ENCODE results near the gene SYNE2.
"Not testable (repeated sequence)": the region's sequence is repeated elsewhere in the genome, so short reads cannot be mapped to it uniquely, and the experiment has no call there.

Gene SYNE2

GRCh38 chr14:63867933-63868921 is 15.4 kb downstream of the SYNE2 start:
- Histone ChIP-seq H3K9me3 (replicated peaks in 1 of 11) (no peaks in the 10 kb centered on the region), H3K4me1 (peaks cover 21 to 44% (median 31%) of the 10 kb centered on the region in 10 experiments), H3K4me2 (peak overlapping the region in 7 of 11 experiments; percentile 10 to 44 (median 24); a peak in 8 of 22 replicates), H3K27ac (no peak overlapping the region), H4K20me1 (no peaks in the 10 kb centered on the region; a peak in 1 of 22 replicates), H3K27me3 (no peaks in the 10 kb centered on the region), H3K36me3 (no peaks in the 10 kb centered on the region), H3K4me3 (no peak overlapping the region), H3K9ac (no peak overlapping the region)
- no peak for TF ChIP-seq Cebpa-rat (IDR thresholded peaks at IDR 0.05)

- not testable (repeated sequence) for H4K20me1 ChIP-seq; H3K27me3 ChIP-seq; H3K36me3 ChIP-seq; H3K27ac ChIP-seq; H3K4me3 ChIP-seq; H3K9me3 ChIP-seq (replicated peaks in 1 of 11); H3K9ac ChIP-seq
- H3K4me2 ChIP-seq, result peak overlapping the region in 10 of 11 experiments; percentile 5 to 67 (median 32); a peak in 17 of 22 replicates
- peak in 7 of 11 experiments; percentile 26 to 78 (median 59); a peak in 11 of 22 replicates for TF ChIP-seq Cebpa-rat (IDR thresholded peaks at IDR 0.05)
- H3K4me1 ChIP-seq, result peaks cover 30 to 51% (median 38%) of the 10 kb centered on the region in 10 experiments
Observed at GRCh38 chr14:63869940-63870752, 17.3 kb downstream of the SYNE2 start.

GRCh38 chr14:63870753-63871037 is 17.9 kb downstream of the SYNE2 start:
- not testable (repeated sequence) for H3K4me3 ChIP-seq; H3K27me3 ChIP-seq; H3K9me3 ChIP-seq (replicated peaks in 1 of 11); H3K9ac ChIP-seq; H3K27ac ChIP-seq; H3K36me3 ChIP-seq; H4K20me1 ChIP-seq
- H3K4me2 ChIP-seq, result peak overlapping the region in 1 of 11 experiments; percentile 13; a peak in 2 of 22 replicates
- H3K4me1 ChIP-seq, result peaks cover 32 to 56% (median 42%) of the 10 kb centered on the region in 10 experiments

GRCh38 chr14:63874223-63874622 is 21.4 kb downstream of the SYNE2 start:
- no peak overlapping the region for H3K4me3 ChIP-seq
- H3K4me1 ChIP-seq, result peaks cover 23 to 47% (median 30%) of the 10 kb centered on the region in 10 experiments
- peaks cover 0 to 9% (median 0%) of the 10 kb centered on the region in 11 experiments; a peak in 4 of 22 replicates for H3K36me3 ChIP-seq
- H3K9ac ChIP-seq, result no peak overlapping the region
- H4K20me1 ChIP-seq, result no peaks in the 10 kb centered on the region
- no peaks in the 10 kb centered on the region for H3K27me3 ChIP-seq
- peaks cover 0 to 5% (median 0%) of the 10 kb centered on the region in 11 experiments; a peak in 2 of 22 replicates for H3K9me3 ChIP-seq (replicated peaks in 1 of 11)
- H3K27ac ChIP-seq, result peak overlapping the region in 2 of 11 experiments; percentile 8 to 43; a peak in 1 of 22 replicates
- TF ChIP-seq Cebpa-rat (IDR thresholded peaks at IDR 0.05), result no peak
- H3K4me2 ChIP-seq, result peak overlapping the region; percentile 2 to 68 (median 40); a peak in 19 of 22 replicates

- peak overlapping the region in 3 of 11 experiments; percentile 9 to 53 (median 42); a peak in 5 of 22 replicates for H3K4me2 ChIP-seq
- no peak for TF ChIP-seq Cebpa-rat (IDR thresholded peaks at IDR 0.05)
- H3K4me1 ChIP-seq, result peaks cover 16 to 38% (median 23%) of the 10 kb centered on the region in 10 experiments
- H3K27ac ChIP-seq, result no peak overlapping the region
- peaks cover 0 to 5% (median 0%) of the 10 kb centered on the region in 11 experiments; a peak in 2 of 22 replicates for H3K9me3 ChIP-seq (replicated peaks in 1 of 11)
- no peak overlapping the region for H3K4me3 ChIP-seq
- no peaks in the 10 kb centered on the region for H4K20me1 ChIP-seq
- H3K27me3 ChIP-seq, result no peaks in the 10 kb centered on the region
- no peak overlapping the region for H3K9ac ChIP-seq
- H3K36me3 ChIP-seq, result peaks cover 0 to 9% (median 0%) of the 10 kb centered on the region in 11 experiments; a peak in 4 of 22 replicates
Observed at GRCh38 chr14:63875311-63875710, 22.5 kb downstream of the SYNE2 start.

GRCh38 chr14:63877550-63877939 is 24.7 kb downstream of the SYNE2 start:
- H3K4me1 ChIP-seq, result peaks cover 19 to 42% (median 29%) of the 10 kb centered on the region in 10 experiments
- no peak overlapping the region for H3K27ac ChIP-seq
- H3K4me3 ChIP-seq, result no peak overlapping the region

GRCh38 chr14:63878052-63878451 is 25.2 kb downstream of the SYNE2 start:
- Histone ChIP-seq H3K27ac (no peak overlapping the region), H3K9ac (no peak overlapping the region), H3K4me2 (no peak overlapping the region), H3K4me3 (no peak overlapping the region), H3K9me3 (replicated peaks in 1 of 11) (peaks cover 0 to 5% (median 0%) of the 10 kb centered on the region in 11 experiments; a peak in 2 of 22 replicates), H3K4me1 (peaks cover 23 to 47% (median 33%) of the 10 kb centered on the region in 10 experiments), H3K36me3 (peaks cover 0 to 9% (median 0%) of the 10 kb centered on the region in 11 experiments; a peak in 5 of 22 replicates), H4K20me1 (no peaks in the 10 kb centered on the region), H3K27me3 (no peaks in the 10 kb centered on the region)
- TF ChIP-seq Cebpa-rat (IDR thresholded peaks at IDR 0.05), result no peak

More at GRCh38 chr14:63877550-63877939, 24.7 kb downstream of the SYNE2 start:
- peaks cover 0 to 5% (median 0%) of the 10 kb centered on the region in 11 experiments; a peak in 2 of 22 replicates for H3K9me3 ChIP-seq (replicated peaks in 1 of 11)
- no peak for TF ChIP-seq Cebpa-rat (IDR thresholded peaks at IDR 0.05)
- no peak overlapping the region for H3K9ac ChIP-seq
- peak overlapping the region in 1 of 11 experiments; percentile 3; a peak in 1 of 22 replicates for H3K4me2 ChIP-seq
- H3K27me3 ChIP-seq, result no peaks in the 10 kb centered on the region
- peaks cover 0 to 9% (median 0%) of the 10 kb centered on the region in 11 experiments; a peak in 5 of 22 replicates for H3K36me3 ChIP-seq
- H4K20me1 ChIP-seq, result no peaks in the 10 kb centered on the region

- H3K27ac ChIP-seq, result no peak overlapping the region
- no peak overlapping the region for H3K9ac ChIP-seq
- no peaks in the 10 kb centered on the region for H3K27me3 ChIP-seq
- peaks cover 0 to 5% (median 0%) of the 10 kb centered on the region in 11 experiments; a peak in 2 of 22 replicates for H3K9me3 ChIP-seq (replicated peaks in 1 of 11)
- H4K20me1 ChIP-seq, result no peaks in the 10 kb centered on the region
- H3K4me2 ChIP-seq, result no peak overlapping the region
- H3K4me1 ChIP-seq, result peaks cover 19 to 44% (median 29%) of the 10 kb centered on the region in 10 experiments
- peaks cover 0 to 9% (median 0%) of the 10 kb centered on the region in 11 experiments; a peak in 6 of 22 replicates for H3K36me3 ChIP-seq
- TF ChIP-seq Cebpa-rat (IDR thresholded peaks at IDR 0.05), result no peak
- H3K4me3 ChIP-seq, result no peak overlapping the region
Observed at GRCh38 chr14:63878792-63879191, 26.0 kb downstream of the SYNE2 start.
